Prostate gland (tissue), 2 donors: ENCODE data around the gene TSEN2. TPM values are rescaled to one million over a fixed set of nuclear protein-coding genes. Genes with fewer than 3 reads are reported as not detected.

Experiments used
- DNase-seq: peaks from one replicate; pipeline ENCODE4 v3.0.0-alpha.2; 2019; ENCODE audit warnings: low spot score
- H3K27ac ChIP-seq, 2 donors: fragments of 200-600 bp; sonication (generic); 2 replicates each; pipeline ENCODE4 v1.5.1; 2017 to 2019
- H3K27me3 ChIP-seq: fragments of 200-600 bp; sonication (generic); replicated peaks from 2 replicates; pipeline ENCODE4 v1.5.1; 2019; ENCODE audit not compliant: insufficient read depth
- H3K36me3 ChIP-seq, 2 donors: fragments of 200-600 bp; sonication (generic); 1 replicate in 1 of 2; 2 replicates in 1 of 2; pipeline versions ENCODE4 v1.5.1 to v1.8.1; 2017 to 2019
- H3K4me1 ChIP-seq: fragments of 200-600 bp; sonication (generic); replicated peaks from 2 replicates; pipeline ENCODE4 v1.5.1; 2019
- H3K4me3 ChIP-seq, 2 donors: fragments of 200-600 bp; sonication (generic); 2 replicates each; pipeline ENCODE4 v1.5.1; 2017 to 2019
- H3K9me3 ChIP-seq: fragments of 200-600 bp; sonication (generic); 2 replicates; pipeline ENCODE4 v1.5.1; 2017
- CTCF ChIP-seq, 4 experiments: fragments of 200-600 bp in 2 of 4; fragments of 450-650 bp in 2 of 4; sonication (generic) in 2 of 4; IDR thresholded peaks; 1 replicate in 3 of 4; 2 replicates in 1 of 4; pipeline ENCODE4 v1.5.1; 2016 to 2019; ENCODE audit warnings: antibody characterized with exemption in 4 of 4, mild to moderate bottlenecking in 2 of 4, moderate library complexity in 2 of 4
- POLR2A ChIP-seq: fragments of 450-650 bp; IDR thresholded peaks from one replicate; pipeline ENCODE4 v1.6.1; 2016; ENCODE audit warnings: antibody characterized with exemption, mild to moderate bottlenecking
- POLR2AphosphoS5 ChIP-seq: sonication (generic); formaldehyde crosslinking; IDR thresholded peaks from one replicate; pipeline ENCODE4 v1.6.1; 2017; ENCODE audit warnings: antibody characterized with exemption
- WGBS: methylation state at CpG from one replicate; pipeline ENCODE4 v1.1.5; 2018; 5-methylcytosine and 5-hydroxymethylcytosine counted together
- intact Hi-C: fragments of 100-400 bp; cut with DNase I; formaldehyde crosslinking; loops from one replicate; pipeline ENCODE4 v1.14.2; 2022
- total RNA-seq, 2 donors: library from RNA; depleted of rRNA; stranded (reverse); fragments of >200 nt; gene quantifications; one replicate each; pipeline ENCODE4 v1.1.0, GENCODE V29; 2016

The TSEN2 gene
- total RNA-seq, 2 donors from 2014 or later, result 13.8 to 14.9 TPM

- TF ChIP-seq POLR2AphosphoS5 (no peak), CTCF (IDR thresholded peaks at IDR 0.05) (no peak), POLR2A (no peak)
- intact Hi-C loops, result no loop called here
- no peaks in the 10 kb centered on the region for H3K27me3 ChIP-seq
- H3K4me1 ChIP-seq, result no peaks in the 10 kb centered on the region
- WGBS, result 37% methylated on average over 7 of the region's 7 CpGs
- H3K9me3 ChIP-seq, result no peaks in the 10 kb centered on the region
- no peak for DNase-seq
- H3K27ac ChIP-seq, result no peak overlapping the region
- peaks cover 0 to under 1% of the 10 kb centered on the region in 2 donors for H3K36me3 ChIP-seq
- no peak overlapping the region for H3K4me3 ChIP-seq
Observed at GRCh38 chr3:12574661-12575060, 90.4 kb downstream of the TSEN2 start.

GRCh38 chr3:12577379-12577778 is 93.1 kb downstream of the TSEN2 start:
- Histone ChIP-seq H3K36me3 (peaks cover 0 to 6% of the 10 kb centered on the region in 2 donors), H3K4me1 (no peaks in the 10 kb centered on the region), H3K27me3 (no peaks in the 10 kb centered on the region), H3K9me3 (no peaks in the 10 kb centered on the region), H3K4me3 (no peak overlapping the region), H3K27ac (no peak overlapping the region)
- no peak for DNase-seq
- WGBS, result 76% methylated on average over 5 of the region's 5 CpGs
- intact Hi-C loops, result no loop called here
- TF ChIP-seq POLR2AphosphoS5, result no peak
- no peak for TF ChIP-seq POLR2A
- no peak for TF ChIP-seq CTCF (IDR thresholded peaks at IDR 0.05)

GRCh38 chr3:12578742-12579141 is 94.5 kb downstream of the TSEN2 start:
- H3K27me3 ChIP-seq, result no peaks in the 10 kb centered on the region
- WGBS, result 87% methylated on average over 2 of the region's 2 CpGs
- no peaks in the 10 kb centered on the region for H3K4me1 ChIP-seq
- DNase-seq, result no peak
- intact Hi-C loops, result no loop called here
- no peak overlapping the region for H3K27ac ChIP-seq
- H3K9me3 ChIP-seq, result no peaks in the 10 kb centered on the region
- peaks cover 0 to 12% of the 10 kb centered on the region in 2 donors for H3K36me3 ChIP-seq
- no peak for TF ChIP-seq POLR2AphosphoS5
- TF ChIP-seq POLR2A, result no peak
- no peak for TF ChIP-seq CTCF (IDR thresholded peaks at IDR 0.05)
- no peak overlapping the region for H3K4me3 ChIP-seq

- H3K36me3 ChIP-seq, result peaks cover 0 to 12% of the 10 kb centered on the region in 2 donors
- H3K27me3 ChIP-seq, result no peaks in the 10 kb centered on the region
- WGBS, result 95% methylated on average over 3 of the region's 3 CpGs
- H3K4me3 ChIP-seq, result no peak overlapping the region
- no peaks in the 10 kb centered on the region for H3K4me1 ChIP-seq
- H3K9me3 ChIP-seq, result no peaks in the 10 kb centered on the region
- intact Hi-C loops, result no loop called here
- H3K27ac ChIP-seq, result no peak overlapping the region
- TF ChIP-seq CTCF (IDR thresholded peaks at IDR 0.05), result no peak
- no peak for DNase-seq
Observed at GRCh38 chr3:12579456-12579855, 95.2 kb downstream of the TSEN2 start.

GRCh38 chr3:12579905-12580304 is 95.6 kb downstream of the TSEN2 start:
- no peak overlapping the region for H3K4me3 ChIP-seq
- H3K27ac ChIP-seq, result no peak overlapping the region
- no peaks in the 10 kb centered on the region for H3K4me1 ChIP-seq
- TF ChIP-seq POLR2A (no peak), CTCF (IDR thresholded peaks at IDR 0.05) (no peak), POLR2AphosphoS5 (no peak)
- peaks cover 0 to 12% of the 10 kb centered on the region in 2 donors for H3K36me3 ChIP-seq
- no peaks in the 10 kb centered on the region for H3K27me3 ChIP-seq
- no peaks in the 10 kb centered on the region for H3K9me3 ChIP-seq
- WGBS, result 69% methylated on average over 3 of the region's 3 CpGs
- no peak for DNase-seq
- intact Hi-C loops, result no loop called here
